ENCODE results near the gene KCNMA1.

The KCNMA1 gene

DNA sequence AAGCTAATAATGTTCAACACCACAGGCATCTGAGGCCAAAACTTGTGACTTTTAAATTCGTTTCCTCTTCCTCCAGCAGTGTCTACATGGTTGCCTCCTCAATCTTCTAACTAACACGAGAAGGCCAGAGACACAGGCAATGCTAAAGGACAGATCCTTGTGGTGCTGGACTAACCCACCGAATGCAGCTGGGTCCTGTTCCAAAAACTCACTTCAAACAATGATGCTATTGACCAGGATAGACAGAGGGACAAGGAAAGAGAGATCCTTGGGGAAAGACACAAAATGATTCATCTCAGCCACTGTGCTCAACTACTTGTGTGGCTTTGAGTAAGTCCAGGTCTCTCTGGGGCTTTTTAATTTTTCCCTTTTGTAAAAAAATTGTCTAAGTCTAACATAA, 107.6 kb downstream of the KCNMA1 start:
- Histone ChIP-seq H3K14ac (ENCODE audit: low read length) (no peak overlapping the region), H3K9ac (ENCODE audit: low read depth, low read length, poor library complexity) (no peak overlapping the region), H3K18ac (ENCODE audit: low read length) (no peak overlapping the region), H3K79me1 (ENCODE audit: low read depth, low read length) (no peaks in the 10 kb centered on the region), H3K27ac (replicated peaks; ENCODE audit: low read length) (no peak overlapping the region), H2BK5ac (ENCODE audit: low read length) (no peak overlapping the region), H3K4me1 (ENCODE audit: control insufficient read depth in 2 of 2, insufficient read depth in 1 of 2, low read depth in 1 of 2, low read length in 2 of 2) (peaks cover 5 to 11% of the 10 kb centered on the region in 2 donors), H2AK5ac (ENCODE audit: low read depth, low read length) (no peak overlapping the region), H3K9me3 (replicated peaks in 1 of 2; ENCODE audit: control insufficient read depth in 2 of 2, insufficient read depth in 1 of 2, low read depth in 1 of 2, low read length in 2 of 2) (no peaks in the 10 kb centered on the region), H4K91ac (ENCODE audit: low read depth, low read length, poor library complexity) (no peak overlapping the region), H2BK12ac (ENCODE audit: low read length) (no peak overlapping the region), H3K27me3 (ENCODE audit: control insufficient read depth in 3 of 3, insufficient read depth in 3 of 3, low read depth in 1 of 3, low read length in 3 of 3) (no peaks in the 10 kb centered on the region), H2AFZ (ENCODE audit: low read length) (no peak overlapping the region), H4K8ac (ENCODE audit: low read depth, low read length) (no peak overlapping the region), H3K23ac (ENCODE audit: low read depth, low read length, poor library complexity) (no peak overlapping the region), H3K4me3 (ENCODE audit: low read length in 2 of 2) (no peak overlapping the region), H2BK15ac (ENCODE audit: low read length) (no peak overlapping the region), H2BK120ac (ENCODE audit: low read depth, low read length) (no peak overlapping the region), H3K4ac (ENCODE audit: low read length) (no peak overlapping the region), H3K4me2 (ENCODE audit: insufficient read depth, low read length, poor library complexity, severe bottlenecking) (no peak overlapping the region), H3K36me3 (replicated peaks in 1 of 2; ENCODE audit: control insufficient read depth in 2 of 2, insufficient read depth in 2 of 2, low read length in 2 of 2) (no peaks in the 10 kb centered on the region)
- DNase-seq (ENCODE audit: low spot score), result no peak
- no CpG with 5 or more reads among the region's 3 CpGs for WGBS, 2 donors (ENCODE audit: extremely low coverage in 2 of 2, insufficient read length in 2 of 2, insufficient replicate concordance in 1 of 2)

DNA sequence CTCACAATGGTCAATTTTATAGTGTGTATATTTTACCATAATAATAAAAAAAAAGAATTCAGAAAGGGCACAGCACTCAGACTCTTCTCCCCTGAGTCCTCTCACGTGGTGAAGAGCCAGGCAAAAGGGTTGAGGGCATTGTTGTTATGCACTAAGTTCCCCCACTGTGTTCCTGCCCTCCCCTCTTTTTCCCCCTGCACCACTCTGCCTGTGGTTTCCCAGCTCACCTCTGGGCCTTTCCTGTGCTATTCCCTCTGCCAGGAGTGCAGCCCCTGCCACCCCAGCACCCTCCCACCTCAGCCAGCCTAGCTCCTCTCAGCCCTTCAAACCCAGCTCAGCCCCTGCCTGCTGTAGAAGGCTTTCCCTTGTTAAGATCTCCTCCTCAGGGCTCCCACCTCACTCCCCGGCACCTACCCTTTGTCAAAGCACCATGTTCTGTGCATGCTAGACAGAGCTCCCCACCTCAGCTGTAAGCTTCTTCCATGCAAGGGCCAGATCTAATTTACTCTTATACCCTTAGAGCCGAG, 108.5 kb downstream of the KCNMA1 start:
- H3K4ac ChIP-seq (ENCODE audit: low read length), result no peak overlapping the region
- H3K4me1 ChIP-seq (ENCODE audit: control insufficient read depth in 2 of 2, insufficient read depth in 1 of 2, low read depth in 1 of 2, low read length in 2 of 2), result peaks cover 5 to 11% of the 10 kb centered on the region in 2 donors
- no peak overlapping the region for H2AFZ ChIP-seq (ENCODE audit: low read length)
- H3K27ac ChIP-seq (replicated peaks; ENCODE audit: low read length), result no peak overlapping the region
- peak overlapping the region; percentile 84 for H3K18ac ChIP-seq (ENCODE audit: low read length)
- no peaks in the 10 kb centered on the region for H3K9me3 ChIP-seq (replicated peaks in 1 of 2; ENCODE audit: control insufficient read depth in 2 of 2, insufficient read depth in 1 of 2, low read depth in 1 of 2, low read length in 2 of 2)
- H3K23ac ChIP-seq (ENCODE audit: low read depth, low read length, poor library complexity), result no peak overlapping the region
- H2BK12ac ChIP-seq (ENCODE audit: low read length), result no peak overlapping the region
- H2AK5ac ChIP-seq (ENCODE audit: low read depth, low read length), result no peak overlapping the region
- H3K14ac ChIP-seq (ENCODE audit: low read length), result no peak overlapping the region
- WGBS, 2 donors (ENCODE audit: extremely low coverage in 2 of 2, insufficient read length in 2 of 2, insufficient replicate concordance in 1 of 2), result no CpG with 5 or more reads among the region's 3 CpGs
- H2BK120ac ChIP-seq (ENCODE audit: low read depth, low read length), result no peak overlapping the region
- no peak overlapping the region for H3K9ac ChIP-seq (ENCODE audit: low read depth, low read length, poor library complexity)
- H2BK15ac ChIP-seq (ENCODE audit: low read length), result no peak overlapping the region
- H3K36me3 ChIP-seq (replicated peaks in 1 of 2; ENCODE audit: control insufficient read depth in 2 of 2, insufficient read depth in 2 of 2, low read length in 2 of 2), result no peaks in the 10 kb centered on the region
- no peaks in the 10 kb centered on the region for H3K27me3 ChIP-seq (ENCODE audit: control insufficient read depth in 3 of 3, insufficient read depth in 3 of 3, low read depth in 1 of 3, low read length in 3 of 3)
- DNase-seq (ENCODE audit: low spot score), result no peak
- no peak overlapping the region for H3K4me3 ChIP-seq (ENCODE audit: low read length in 2 of 2)
- no peak overlapping the region for H4K91ac ChIP-seq (ENCODE audit: low read depth, low read length, poor library complexity)
- no peak overlapping the region for H3K4me2 ChIP-seq (ENCODE audit: insufficient read depth, low read length, poor library complexity, severe bottlenecking)
- H2BK5ac ChIP-seq (ENCODE audit: low read length), result no peak overlapping the region
- H3K79me1 ChIP-seq (ENCODE audit: low read depth, low read length), result no peaks in the 10 kb centered on the region
- H4K8ac ChIP-seq (ENCODE audit: low read depth, low read length), result no peak overlapping the region

DNA sequence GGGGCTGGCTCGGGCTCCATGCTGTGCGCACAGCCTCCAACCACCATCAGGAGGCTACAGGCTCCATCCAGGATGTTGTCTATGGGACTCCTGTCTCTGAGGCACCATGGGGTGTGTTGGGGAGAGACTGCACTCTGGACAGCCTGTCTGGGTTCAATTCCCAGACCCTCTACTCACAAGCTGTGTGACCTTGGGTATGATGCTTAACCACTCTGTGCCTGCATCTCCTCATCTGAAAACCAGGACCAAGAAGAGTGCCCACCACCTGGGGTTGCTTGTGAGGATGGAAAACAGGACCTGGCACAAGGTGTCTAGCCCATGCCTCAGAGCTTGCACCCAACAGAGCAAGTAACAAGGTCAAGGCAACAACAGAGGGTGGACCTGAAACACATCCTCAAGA, 109.8 kb downstream of the KCNMA1 start:
- peak overlapping the region; percentile 76 for H2AK5ac ChIP-seq (ENCODE audit: low read depth, low read length)
- peaks cover 5 to 11% of the 10 kb centered on the region in 2 donors for H3K4me1 ChIP-seq (ENCODE audit: control insufficient read depth in 2 of 2, insufficient read depth in 1 of 2, low read depth in 1 of 2, low read length in 2 of 2)
- H2BK12ac ChIP-seq (ENCODE audit: low read length), result no peak overlapping the region
- H3K36me3 ChIP-seq (replicated peaks in 1 of 2; ENCODE audit: control insufficient read depth in 2 of 2, insufficient read depth in 2 of 2, low read length in 2 of 2), result no peaks in the 10 kb centered on the region
- no peak overlapping the region for H4K8ac ChIP-seq (ENCODE audit: low read depth, low read length)
- no peaks in the 10 kb centered on the region for H3K9me3 ChIP-seq (replicated peaks in 1 of 2; ENCODE audit: control insufficient read depth in 2 of 2, insufficient read depth in 1 of 2, low read depth in 1 of 2, low read length in 2 of 2)
- H3K27me3 ChIP-seq (ENCODE audit: control insufficient read depth in 3 of 3, insufficient read depth in 3 of 3, low read depth in 1 of 3, low read length in 3 of 3), result no peaks in the 10 kb centered on the region
- no peak overlapping the region for H2AFZ ChIP-seq (ENCODE audit: low read length)
- peak overlapping the region; percentile 70 for H3K18ac ChIP-seq (ENCODE audit: low read length)
- H3K79me1 ChIP-seq (ENCODE audit: low read depth, low read length), result no peaks in the 10 kb centered on the region
- peak overlapping the region; percentile 34 for H3K23ac ChIP-seq (ENCODE audit: low read depth, low read length, poor library complexity)
- H2BK5ac ChIP-seq (ENCODE audit: low read length), result no peak overlapping the region
- no peak overlapping the region for H2BK15ac ChIP-seq (ENCODE audit: low read length)
- H3K27ac ChIP-seq (replicated peaks; ENCODE audit: low read length), result no peak overlapping the region
- DNase-seq (ENCODE audit: low spot score), result no peak
- no peak overlapping the region for H3K4me2 ChIP-seq (ENCODE audit: insufficient read depth, low read length, poor library complexity, severe bottlenecking)
- H3K4ac ChIP-seq (ENCODE audit: low read length), result no peak overlapping the region
- no peak overlapping the region for H4K91ac ChIP-seq (ENCODE audit: low read depth, low read length, poor library complexity)
- no peak overlapping the region for H3K4me3 ChIP-seq (ENCODE audit: low read length in 2 of 2)
- no peak overlapping the region for H3K9ac ChIP-seq (ENCODE audit: low read depth, low read length, poor library complexity)
- no peak overlapping the region for H3K14ac ChIP-seq (ENCODE audit: low read length)
- WGBS, 2 donors (ENCODE audit: extremely low coverage in 2 of 2, insufficient read length in 2 of 2, insufficient replicate concordance in 1 of 2), result no CpG with 5 or more reads among the region's 2 CpGs
- H2BK120ac ChIP-seq (ENCODE audit: low read depth, low read length), result no peak overlapping the region

DNA sequence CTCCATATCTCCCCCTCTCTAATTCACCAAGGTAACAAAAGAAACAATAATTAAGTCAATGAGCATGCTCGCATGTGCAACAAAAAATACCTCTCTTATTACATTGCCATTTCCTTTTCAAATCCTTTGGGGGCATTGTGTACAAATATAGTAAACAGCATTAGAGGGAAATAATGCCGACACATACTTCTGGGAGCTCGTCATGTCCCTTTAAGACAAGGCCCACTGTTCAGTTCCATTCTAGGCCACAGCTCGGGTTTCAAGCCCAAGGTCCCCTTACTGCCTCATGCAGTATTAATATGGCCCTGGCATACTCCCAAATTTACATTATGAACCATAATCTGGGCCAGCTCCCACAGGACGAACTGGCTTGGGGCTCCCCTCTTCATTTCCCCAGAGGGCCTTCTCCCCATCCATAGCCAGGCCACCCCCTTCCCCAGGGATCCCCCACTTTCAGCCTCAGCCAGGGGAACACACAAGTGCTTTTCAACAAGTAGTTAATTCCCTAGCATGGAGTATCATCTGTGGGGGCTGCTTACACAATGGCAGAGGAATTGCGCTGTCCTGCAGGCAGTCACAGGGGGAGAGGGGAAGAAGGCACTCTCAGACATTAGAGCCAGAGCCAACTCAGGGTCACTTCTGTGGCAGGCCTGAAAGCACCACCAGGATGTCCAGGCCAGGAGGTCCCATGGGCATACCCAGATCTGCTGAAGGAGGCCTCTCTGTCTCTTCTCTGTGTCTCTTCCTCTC, 110.6 kb downstream of the KCNMA1 start:
- Histone ChIP-seq H3K9ac (ENCODE audit: low read depth, low read length, poor library complexity) (no peak overlapping the region), H2AFZ (ENCODE audit: low read length) (no peak overlapping the region), H3K14ac (ENCODE audit: low read length) (no peak overlapping the region), H2BK5ac (ENCODE audit: low read length) (no peak overlapping the region), H3K36me3 (replicated peaks in 1 of 2; ENCODE audit: control insufficient read depth in 2 of 2, insufficient read depth in 2 of 2, low read length in 2 of 2) (no peaks in the 10 kb centered on the region), H3K18ac (ENCODE audit: low read length) (peak overlapping the region; percentile 19), H3K23ac (ENCODE audit: low read depth, low read length, poor library complexity) (no peak overlapping the region), H4K91ac (ENCODE audit: low read depth, low read length, poor library complexity) (no peak overlapping the region), H3K9me3 (replicated peaks in 1 of 2; ENCODE audit: control insufficient read depth in 2 of 2, insufficient read depth in 1 of 2, low read depth in 1 of 2, low read length in 2 of 2) (no peaks in the 10 kb centered on the region), H3K4me3 (ENCODE audit: low read length in 2 of 2) (no peak overlapping the region), H4K8ac (ENCODE audit: low read depth, low read length) (no peak overlapping the region), H3K4ac (ENCODE audit: low read length) (no peak overlapping the region), H2AK5ac (ENCODE audit: low read depth, low read length) (peak overlapping the region; percentile 76), H3K79me1 (ENCODE audit: low read depth, low read length) (no peaks in the 10 kb centered on the region), H3K4me2 (ENCODE audit: insufficient read depth, low read length, poor library complexity, severe bottlenecking) (no peak overlapping the region), H2BK12ac (ENCODE audit: low read length) (no peak overlapping the region), H3K4me1 (ENCODE audit: control insufficient read depth in 2 of 2, insufficient read depth in 1 of 2, low read depth in 1 of 2, low read length in 2 of 2) (peaks cover 5 to 11% of the 10 kb centered on the region in 2 donors), H3K27ac (replicated peaks; ENCODE audit: low read length) (no peak overlapping the region), H3K27me3 (ENCODE audit: control insufficient read depth in 3 of 3, insufficient read depth in 3 of 3, low read depth in 1 of 3, low read length in 3 of 3) (no peaks in the 10 kb centered on the region), H2BK120ac (ENCODE audit: low read depth, low read length) (no peak overlapping the region), H2BK15ac (ENCODE audit: low read length) (no peak overlapping the region)
- DNase-seq (ENCODE audit: low spot score), result no peak
- no CpG with 5 or more reads among the region's 6 CpGs for WGBS, 2 donors (ENCODE audit: extremely low coverage in 2 of 2, insufficient read length in 2 of 2, insufficient replicate concordance in 1 of 2)

Data from neuronal stem cell (in vitro differentiated cells).